AG04449 (cell line): ENCODE measurements around the gene PUM1.
A peak's percentile ranks its signal among the peaks of the same experiment; 100 is the strongest.

Experiments
- CTCF ChIA-PET: fragments of 350-600 bp; formaldehyde crosslinking; extraction: SDS; loops from one replicate; lab custom pipeline; 2021; ENCODE audit warnings: antibody characterized with exemption; lab: Yijun Ruan, JAX
- POLR2A ChIA-PET: fragments of 400-600, 350-600 bp; formaldehyde crosslinking; extraction: SDS; loops from one replicate; lab custom pipeline; 2020; ENCODE audit warnings: antibody characterized with exemption, inconsistent platforms; lab: Yijun Ruan, JAX
- DNase-seq: peaks from one replicate; pipeline ENCODE4 v3.0.0-alpha.2; 2010; ENCODE audit warnings: low read depth, low spot score
- H3K4me3 ChIP-seq: 2 replicates; pipeline ENCODE4 v1.5.1; 2011; ENCODE audit warnings: low read depth, mild to moderate bottlenecking, control low read depth, low read length
- CTCF ChIP-seq: IDR thresholded peaks from one replicate; pipeline ENCODE4 v1.5.1; 2011; ENCODE audit warnings: mild to moderate bottlenecking, moderate library complexity, low read length, control low read depth, inconsistent platforms; ENCODE audit not compliant: insufficient read depth; ENCODE audit errors: missing control alignments

The PUM1 gene

GRCh38 chr1:30934613-30935012 is 130.9 kb downstream of the PUM1 start:
- CTCF ChIA-PET: interaction anchor here (0.7 to 19.0 kb wide), 8 partner anchors 8 to 216 kb away, joined by 3 to 405 read pairs (median 8); no protein-coding TSS in a partner anchor
- H3K4me3 ChIP-seq: no peak overlapping the region
- DNase-seq: no peak
- TF ChIP-seq CTCF: no peak
- POLR2A ChIA-PET: no interaction called here

- H3K4me3 ChIP-seq: no peak overlapping the region
- ChIA-PET POLR2A (interaction anchor here (0.5 kb wide), 1 partner anchor 121 kb away, joined by 3 read pairs; no protein-coding TSS in a partner anchor), CTCF (interaction anchor here (0.7 to 19.0 kb wide), 8 partner anchors 8 to 215 kb away, joined by 3 to 405 read pairs (median 8); no protein-coding TSS in a partner anchor)
- TF ChIP-seq CTCF: no peak
- DNase-seq: no peak
Observed at GRCh38 chr1:30933874-30934252, 131.7 kb downstream of the PUM1 start.

GRCh38 chr1:30930631-30931173 is 134.8 kb downstream of the PUM1 start:
- POLR2A ChIA-PET: no interaction called here
- CTCF ChIA-PET: interaction anchor here (0.6 to 19.0 kb wide), 15 partner anchors 8 to 1925 kb away, joined by 3 to 405 read pairs (median 10); no protein-coding TSS in a partner anchor
- DNase-seq: no peak
- no peak for TF ChIP-seq CTCF
- no peak overlapping the region for H3K4me3 ChIP-seq

GRCh38 chr1:30929944-30930525 is 135.5 kb downstream of the PUM1 start:
- CTCF ChIA-PET: interaction anchor here (1.1 to 19.0 kb wide), 15 partner anchors 10 to 234 kb away, joined by 4 to 405 read pairs (median 10); no protein-coding TSS in a partner anchor

GRCh38 chr1:30929135-30929889 is 136.2 kb downstream of the PUM1 start:
- H3K4me3 ChIP-seq: no peak overlapping the region
- peak; percentile 61 for TF ChIP-seq CTCF
- DNase-seq: no peak
- ChIA-PET CTCF (interaction anchor here (0.8 to 19.0 kb wide), 28 partner anchors 10 to 406 kb away, joined by 3 to 405 read pairs (median 5); no protein-coding TSS in a partner anchor), POLR2A (no interaction called here)

More at GRCh38 chr1:30929944-30930525, 135.5 kb downstream of the PUM1 start:
- no peak for DNase-seq
- no peak overlapping the region for H3K4me3 ChIP-seq
- TF ChIP-seq CTCF: no peak
- POLR2A ChIA-PET: no interaction called here

GRCh38 chr1:30928789-30929134 is 136.8 kb downstream of the PUM1 start:
- ChIA-PET CTCF (interaction anchor here (0.8 to 19.0 kb wide), 29 partner anchors 9 to 407 kb away, joined by 3 to 405 read pairs (median 5); no protein-coding TSS in a partner anchor), POLR2A (no interaction called here)
- no peak for DNase-seq
- TF ChIP-seq CTCF: no peak
- no peak overlapping the region for H3K4me3 ChIP-seq
